Measurements from ENCODE around the gene OGT. TPM values are rescaled to one million over a fixed set of nuclear protein-coding genes. Genes with fewer than 3 reads are reported as not detected.
"Not testable (repeated sequence)": the region's sequence is repeated elsewhere in the genome, so short reads cannot be mapped to it uniquely, and the experiment has no call there.

Gene OGT
- total RNA-seq, 2 donors from 2014 or later = 309 to 356 TPM

DNA sequence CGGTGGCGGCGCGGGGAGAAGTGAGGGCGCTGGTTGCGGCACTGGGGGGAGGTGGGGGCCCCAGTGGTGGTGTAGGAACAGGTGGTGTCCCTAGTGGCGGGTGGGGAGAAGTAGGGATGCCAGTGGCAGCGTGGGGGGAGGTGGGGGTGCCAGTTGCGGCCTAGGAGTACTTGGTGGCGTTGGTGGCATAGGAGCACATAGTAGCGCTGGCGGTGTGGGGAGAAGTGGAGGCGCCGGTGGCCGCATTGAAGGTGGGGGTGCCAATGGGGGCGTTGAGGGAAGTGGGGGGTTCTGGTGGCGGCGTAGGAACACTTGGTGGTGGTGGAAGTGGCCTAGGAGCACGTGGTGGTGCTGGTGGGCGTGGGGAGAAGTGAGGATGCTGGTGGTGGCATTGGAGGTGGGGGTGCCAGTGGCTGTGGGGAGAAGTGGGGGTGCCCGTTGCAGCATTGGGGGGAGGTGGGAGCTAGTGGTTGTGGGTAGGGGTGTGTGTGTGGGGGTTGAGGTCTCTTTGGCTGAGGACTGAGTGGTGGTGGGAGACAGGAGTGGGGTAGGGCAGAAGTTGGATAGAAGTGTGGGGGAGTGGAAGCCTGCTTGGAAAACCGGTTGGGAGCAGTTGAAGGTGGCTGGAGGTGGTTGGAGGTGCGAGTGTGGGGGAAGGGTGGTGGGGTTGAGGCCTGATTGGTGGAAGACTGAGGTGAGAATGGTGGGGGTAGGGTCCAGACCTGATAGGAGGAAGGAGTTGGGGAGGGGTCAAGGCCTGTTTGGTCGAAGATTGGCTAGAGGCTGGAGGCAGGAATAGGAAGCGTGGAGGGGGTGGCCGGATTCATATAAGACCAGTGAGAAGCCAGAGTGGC is 46.5 kb downstream of the OGT start:
- ATAC-seq = peak in 1 of 2 donors; percentile 55
- Mint-ChIP-seq H3K9me3 (no peaks in the 10 kb centered on the region), H3K27me3 (no peaks in the 10 kb centered on the region), H3K27ac (peak overlapping the region; percentile 33 to 72), H3K4me1 (ENCODE audit: low read depth in 2 of 2) (peaks cover 0 to 15% of the 10 kb centered on the region in 2 donors), H3K36me3 (no peaks in the 10 kb centered on the region), H3K4me3 (no peak overlapping the region)
- no peak for DNase-seq (ENCODE audit: low spot score)

- H3K9me3 Mint-ChIP-seq = no peaks in the 10 kb centered on the region
- DNase-seq (ENCODE audit: low spot score) (no peak), ATAC-seq (no peak)
- no peaks in the 10 kb centered on the region for H3K36me3 Mint-ChIP-seq
- no peaks in the 10 kb centered on the region for H3K27me3 Mint-ChIP-seq
- H3K27ac Mint-ChIP-seq = peak overlapping the region; percentile 33 to 72
- no peak overlapping the region for H3K4me3 Mint-ChIP-seq
- H3K4me1 Mint-ChIP-seq (ENCODE audit: low read depth in 2 of 2) = peaks cover 0 to 15% of the 10 kb centered on the region in 2 donors
Observed at GRCh38 chrX:71579990-71580380, 47.1 kb downstream of the OGT start.

DNA sequence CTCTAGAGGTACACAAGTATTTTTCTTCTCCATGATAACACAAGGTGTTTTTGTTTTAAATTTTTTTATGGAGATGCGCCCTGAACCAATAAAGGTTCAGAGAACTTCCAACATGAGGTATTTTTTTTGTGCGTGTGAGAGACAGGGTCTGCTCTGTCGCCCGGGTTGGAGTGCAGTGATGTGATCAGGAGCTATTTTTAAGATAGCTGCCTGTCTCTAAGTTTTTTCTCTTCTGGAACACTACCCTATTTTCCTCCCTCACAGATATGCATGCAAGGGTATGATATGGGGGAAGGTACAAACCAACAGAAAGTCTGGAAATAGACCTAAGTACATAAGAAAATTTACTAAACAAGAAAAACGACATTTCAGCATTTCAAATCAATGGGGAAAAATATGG is 48.3 kb downstream of the OGT start:
- Mint-ChIP-seq H3K9me3 (no peaks in the 10 kb centered on the region), H3K4me1 (ENCODE audit: low read depth in 2 of 2) (peaks cover 6 to 16% of the 10 kb centered on the region in 2 donors), H3K27ac (peak overlapping the region in 1 of 2 donors; percentile 65), H3K36me3 (no peaks in the 10 kb centered on the region), H3K4me3 (no peak overlapping the region), H3K27me3 (peaks cover 0 to under 1% of the 10 kb centered on the region in 2 donors)
- DNase-seq (ENCODE audit: low spot score) (no peak), ATAC-seq (no peak)

DNA sequence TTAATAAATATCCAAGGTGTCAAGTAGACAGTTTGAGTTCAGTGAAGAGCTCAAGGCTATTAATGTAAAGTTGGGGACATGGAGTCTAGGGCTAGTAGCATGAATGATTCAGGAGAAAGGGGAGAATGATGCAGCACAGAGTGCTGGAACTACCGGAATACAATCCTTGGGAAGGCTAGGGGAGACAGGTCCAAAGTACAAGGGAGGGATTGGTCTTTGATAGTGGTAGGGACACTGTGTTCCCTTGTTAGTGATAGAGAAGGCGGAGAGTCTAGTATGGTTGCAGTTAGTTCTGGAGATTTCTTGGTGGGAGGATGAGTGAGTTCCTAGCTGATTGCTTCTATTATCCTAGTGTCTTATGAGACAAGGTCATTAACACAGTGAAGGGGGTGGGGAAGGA is 54.0 kb downstream of the OGT start:
- Mint-ChIP-seq H3K27me3 (peaks cover 0 to 2% of the 10 kb centered on the region in 2 donors), H3K9me3 (no peaks in the 10 kb centered on the region), H3K27ac (peak overlapping the region in 1 of 2 donors; percentile 6), H3K4me3 (no peak overlapping the region), H3K4me1 (ENCODE audit: low read depth in 2 of 2) (peaks cover 2 to 8% of the 10 kb centered on the region in 2 donors), H3K36me3 (no peaks in the 10 kb centered on the region)
- ATAC-seq (no peak), DNase-seq (ENCODE audit: low spot score) (no peak)

- H3K4me3 Mint-ChIP-seq; ATAC-seq; H3K36me3 Mint-ChIP-seq; H3K27me3 Mint-ChIP-seq; H3K4me1 Mint-ChIP-seq (ENCODE audit: low read depth in 2 of 2); DNase-seq (ENCODE audit: low spot score); H3K9me3 Mint-ChIP-seq; H3K27ac Mint-ChIP-seq: not testable (repeated sequence)
Observed at GRCh38 chrX:71593210-71593609, 60.3 kb downstream of the OGT start.

- DNase-seq (ENCODE audit: low spot score) (no peak), ATAC-seq (no peak)
- Mint-ChIP-seq H3K4me1 (ENCODE audit: low read depth in 2 of 2) (peaks cover 4 to 13% of the 10 kb centered on the region in 2 donors), H3K4me3 (no peak overlapping the region), H3K27me3 (peaks cover 0 to 5% of the 10 kb centered on the region in 2 donors), H3K36me3 (peaks cover 21% of the 10 kb centered on the region), H3K9me3 (no peaks in the 10 kb centered on the region), H3K27ac (no peak overlapping the region)
Observed at GRCh38 chrX:71599965-71600364, 67.1 kb downstream of the OGT start.

- no peak overlapping the region for H3K4me3 Mint-ChIP-seq
- ATAC-seq = no peak
- peaks cover 25 to 30% of the 10 kb centered on the region in 2 donors for H3K4me1 Mint-ChIP-seq (ENCODE audit: low read depth in 2 of 2)
- H3K36me3 Mint-ChIP-seq = peaks cover 25% of the 10 kb centered on the region
- peak overlapping the region in 1 of 2 donors; percentile 28 for H3K27ac Mint-ChIP-seq
- no peaks in the 10 kb centered on the region for H3K9me3 Mint-ChIP-seq
- H3K27me3 Mint-ChIP-seq = peaks cover 0 to 2% of the 10 kb centered on the region in 2 donors
- DNase-seq (ENCODE audit: low spot score) = no peak
Observed at GRCh38 chrX:71603618-71604017, 70.7 kb downstream of the OGT start.

- no peaks in the 10 kb centered on the region for H3K9me3 Mint-ChIP-seq
- peaks cover 29% of the 10 kb centered on the region for H3K36me3 Mint-ChIP-seq
- no peak for ATAC-seq
- DNase-seq (ENCODE audit: low spot score) = no peak
- H3K4me1 Mint-ChIP-seq (ENCODE audit: low read depth in 2 of 2) = peaks cover 29 to 32% of the 10 kb centered on the region in 2 donors
- H3K4me3 Mint-ChIP-seq = no peak overlapping the region
- peaks cover 0 to 2% of the 10 kb centered on the region in 2 donors for H3K27me3 Mint-ChIP-seq
- no peak overlapping the region for H3K27ac Mint-ChIP-seq
Observed at GRCh38 chrX:71604141-71604540, 71.2 kb downstream of the OGT start.

DNA sequence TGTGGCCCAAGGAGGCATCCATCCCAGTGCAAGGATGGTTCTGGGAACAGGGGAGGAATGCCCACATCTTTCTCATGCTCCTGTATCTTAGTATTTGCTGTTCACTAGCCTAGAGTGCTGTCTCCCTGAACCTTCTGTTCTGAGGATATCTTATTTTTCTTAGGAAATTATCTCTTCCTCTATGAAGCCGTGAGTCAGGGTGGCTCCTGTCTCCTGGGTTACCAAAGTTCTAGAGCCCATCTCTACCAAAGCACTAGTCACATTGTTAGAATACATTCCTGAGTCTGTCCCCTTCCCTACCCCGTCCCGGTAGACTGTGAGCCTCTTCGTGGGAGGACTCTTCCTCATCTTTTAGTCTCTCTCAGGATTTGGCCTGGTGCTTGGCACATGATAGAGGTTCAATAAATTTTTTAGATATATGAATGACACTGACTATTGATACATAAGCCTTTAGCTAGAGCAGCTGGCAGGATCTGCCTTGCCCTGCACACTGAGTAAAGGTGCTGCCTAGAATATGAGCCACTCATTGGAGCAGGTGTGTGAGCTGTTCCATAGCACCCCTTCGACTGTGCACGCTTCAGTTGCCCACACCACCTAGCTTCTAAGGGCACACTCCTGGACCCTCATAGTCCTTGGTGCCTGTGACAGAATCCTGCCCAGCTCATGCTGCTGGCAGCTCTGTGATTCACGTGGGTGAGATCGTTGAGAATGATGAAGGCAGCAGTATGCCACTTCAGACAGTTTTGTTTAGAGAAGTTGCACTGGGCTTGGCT is 72.1 kb downstream of the OGT start:
- DNase-seq (ENCODE audit: low spot score) = no peak
- Mint-ChIP-seq H3K4me1 (ENCODE audit: low read depth in 2 of 2) (peaks cover 32 to 34% of the 10 kb centered on the region in 2 donors), H3K36me3 (peaks cover 31% of the 10 kb centered on the region), H3K9me3 (no peaks in the 10 kb centered on the region), H3K27me3 (peaks cover 0 to 2% of the 10 kb centered on the region in 2 donors), H3K4me3 (no peak overlapping the region), H3K27ac (no peak overlapping the region)
- peak in 1 of 2 donors; percentile 57 for ATAC-seq

DNA sequence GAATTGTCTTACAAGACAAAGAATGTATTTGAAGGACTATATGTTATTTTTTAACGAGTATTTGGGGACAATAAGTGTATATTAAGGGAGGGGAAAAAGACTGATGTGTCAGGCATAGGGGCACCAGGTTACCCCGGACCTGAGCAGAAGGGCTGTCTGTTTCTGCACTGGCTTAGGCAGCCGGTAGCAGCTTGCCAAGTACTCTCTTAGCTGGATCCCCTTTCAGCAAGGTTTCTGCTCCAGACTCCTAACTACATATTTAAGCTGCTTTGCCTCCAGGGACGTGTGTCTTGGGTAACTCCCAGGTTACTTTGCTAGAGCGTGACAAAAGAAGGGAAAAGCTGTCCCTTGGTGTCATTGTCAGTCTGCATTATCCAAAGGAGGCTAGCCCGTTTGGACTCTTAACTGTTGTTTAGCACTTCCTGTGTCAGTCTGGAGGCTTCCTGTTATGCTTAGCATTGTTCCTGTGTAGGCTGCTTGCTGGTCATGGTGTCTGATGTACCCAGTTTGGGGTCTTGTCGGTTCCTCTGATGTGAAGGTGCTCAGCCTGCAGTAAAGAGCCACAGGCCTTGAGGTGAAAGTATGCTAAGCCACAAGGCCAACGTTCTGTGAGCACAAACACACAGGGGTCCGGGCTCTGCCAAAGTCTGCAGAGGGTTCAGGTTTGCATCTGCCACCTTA is 73.8 kb downstream of the OGT start:
- H3K27ac Mint-ChIP-seq = peak overlapping the region; percentile 0 to 27
- H3K9me3 Mint-ChIP-seq = no peaks in the 10 kb centered on the region
- H3K27me3 Mint-ChIP-seq = peaks cover 0 to 2% of the 10 kb centered on the region in 2 donors
- ATAC-seq (peak; percentile 73 to 75), DNase-seq (ENCODE audit: low spot score) (no peak)
- H3K36me3 Mint-ChIP-seq = peaks cover 36% of the 10 kb centered on the region
- H3K4me1 Mint-ChIP-seq (ENCODE audit: low read depth in 2 of 2) = peaks cover 32 to 37% of the 10 kb centered on the region in 2 donors
- H3K4me3 Mint-ChIP-seq = peak overlapping the region; percentile 38

DNA sequence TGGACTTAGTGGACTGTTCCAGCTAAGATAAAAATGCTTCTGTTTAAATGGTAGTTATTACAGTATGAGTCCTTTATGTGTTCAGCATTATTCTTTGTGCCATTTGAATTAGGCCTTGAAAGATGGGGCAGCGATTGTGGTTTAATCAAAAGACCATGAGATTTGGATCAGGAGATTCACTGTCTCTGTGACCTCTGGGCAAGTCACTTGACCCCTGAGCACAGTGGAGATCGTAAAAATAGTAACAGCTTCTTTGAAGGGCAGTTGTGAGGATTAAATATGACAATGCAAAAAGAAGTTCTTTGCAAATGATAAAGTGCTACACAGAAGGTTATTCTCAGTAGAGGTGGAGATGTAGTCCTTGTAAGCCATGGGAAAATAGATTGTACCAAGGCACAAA is 74.6 kb downstream of the OGT start:
- DNase-seq (ENCODE audit: low spot score) (no peak), ATAC-seq (no peak)
- Mint-ChIP-seq H3K27ac (peak overlapping the region; percentile 0 to 27), H3K36me3 (peaks cover 35% of the 10 kb centered on the region), H3K27me3 (peaks cover 0 to 2% of the 10 kb centered on the region in 2 donors), H3K4me1 (ENCODE audit: low read depth in 2 of 2) (peaks cover 32 to 37% of the 10 kb centered on the region in 2 donors), H3K4me3 (peak overlapping the region; percentile 53), H3K9me3 (no peaks in the 10 kb centered on the region)

DNA sequence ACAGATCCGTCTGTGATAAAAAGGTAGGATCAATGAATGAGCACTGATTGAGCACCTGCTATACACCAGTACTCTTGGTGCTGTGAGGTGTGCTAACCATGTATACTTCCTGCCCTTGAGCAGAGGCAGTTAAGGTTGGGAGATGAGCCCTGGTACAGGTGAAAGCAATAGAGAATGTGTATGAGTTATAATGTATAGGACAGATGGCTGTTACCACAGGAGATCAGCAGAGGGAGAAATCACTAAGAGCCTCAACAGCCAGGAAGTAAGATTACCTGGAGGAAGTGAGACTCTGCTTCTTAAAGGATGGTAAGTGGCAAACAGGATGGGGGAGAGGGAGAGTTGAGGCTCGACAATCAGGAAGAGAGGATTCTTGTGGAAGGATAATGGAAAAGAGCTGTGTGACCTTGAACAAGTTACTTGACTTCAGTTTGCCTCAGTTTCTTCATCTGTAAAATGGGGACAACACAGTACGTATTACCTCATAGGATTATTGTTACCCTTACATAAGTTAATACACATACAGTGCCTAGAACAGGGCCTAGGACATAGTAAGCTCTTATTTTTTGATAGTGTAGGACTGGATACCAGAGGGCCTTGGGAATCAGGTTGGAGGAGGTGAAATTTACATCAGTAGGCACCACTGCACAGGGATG is 76.3 kb downstream of the OGT start:
- peaks cover 21% of the 10 kb centered on the region for H3K36me3 Mint-ChIP-seq
- H3K27ac Mint-ChIP-seq = no peak overlapping the region
- H3K9me3 Mint-ChIP-seq = no peaks in the 10 kb centered on the region
- H3K4me3 Mint-ChIP-seq = no peak overlapping the region
- H3K27me3 Mint-ChIP-seq = no peaks in the 10 kb centered on the region
- no peak for DNase-seq (ENCODE audit: low spot score)
- ATAC-seq = no peak
- H3K4me1 Mint-ChIP-seq (ENCODE audit: low read depth in 2 of 2) = peaks cover 28 to 34% of the 10 kb centered on the region in 2 donors

DNA sequence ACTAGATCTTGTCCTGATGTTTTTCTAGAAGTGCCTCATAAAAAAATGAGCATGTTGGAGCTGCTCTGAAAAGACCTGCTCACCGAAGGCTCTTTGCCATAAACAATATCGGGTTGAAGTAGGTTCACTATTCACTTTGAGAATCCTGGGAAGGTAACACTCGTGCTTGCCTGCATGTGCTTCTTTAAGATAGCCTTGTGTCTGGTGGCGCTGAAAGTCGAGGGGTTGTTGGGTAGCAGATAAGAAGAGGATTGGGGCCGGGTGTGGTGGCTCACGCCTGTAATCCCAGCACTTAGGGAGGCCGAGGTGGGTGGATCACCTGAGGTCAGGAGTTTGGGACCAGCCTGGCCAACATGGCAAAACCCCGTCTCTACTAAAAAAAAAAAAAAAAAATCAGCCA is 78.8 kb downstream of the OGT start:
- not testable (repeated sequence) for H3K27me3 Mint-ChIP-seq; H3K4me3 Mint-ChIP-seq; ATAC-seq; H3K27ac Mint-ChIP-seq; DNase-seq (ENCODE audit: low spot score); H3K9me3 Mint-ChIP-seq
- Mint-ChIP-seq H3K4me1 (ENCODE audit: low read depth in 2 of 2) (peaks cover 40% of the 10 kb centered on the region in 2 donors), H3K36me3 (peaks cover 27% of the 10 kb centered on the region)
